ENCODE measurements around the gene KLHDC10. TPM values are rescaled to one million over a fixed set of nuclear protein-coding genes. Genes with fewer than 3 reads are reported as not detected.

KLHDC10 gene
- total RNA-seq, 1 donor, result 43.6 TPM

DNA sequence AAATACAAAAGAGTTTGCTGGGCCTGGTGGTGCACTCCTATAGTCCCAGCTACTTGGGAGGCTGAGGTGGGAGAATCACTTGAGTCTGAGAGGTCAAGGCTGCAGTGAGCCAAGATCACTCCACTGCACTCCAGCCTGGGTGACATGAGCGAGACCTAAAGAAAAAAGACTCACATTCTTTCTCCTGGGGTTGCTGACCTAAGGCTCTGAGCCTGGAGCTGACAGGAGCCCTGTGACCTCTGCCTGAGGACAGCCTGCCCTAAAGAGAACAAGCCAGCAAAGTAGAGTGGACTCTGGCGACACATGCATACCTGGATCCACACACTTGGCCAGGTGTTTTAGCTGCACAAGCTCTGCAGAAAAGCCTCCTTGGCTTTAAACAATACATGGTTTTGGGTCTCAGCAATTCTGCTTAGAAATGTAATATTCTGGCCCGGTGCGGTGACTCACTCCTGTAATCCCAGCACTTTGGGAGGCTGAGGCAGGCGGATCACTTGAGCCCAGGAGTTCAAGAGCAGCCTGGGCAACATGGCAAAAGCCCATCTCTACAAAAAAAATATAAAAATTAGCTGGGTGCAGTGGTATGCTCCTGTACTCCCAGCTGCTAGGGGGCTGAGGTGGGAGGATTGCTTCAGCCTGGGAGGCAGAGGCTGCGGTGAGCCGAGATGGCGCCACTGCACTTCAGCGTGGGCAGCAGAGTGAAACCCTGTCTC is 76.5 kb downstream of the KLHDC10 start:
- TF ChIP-seq, protein P1, sequence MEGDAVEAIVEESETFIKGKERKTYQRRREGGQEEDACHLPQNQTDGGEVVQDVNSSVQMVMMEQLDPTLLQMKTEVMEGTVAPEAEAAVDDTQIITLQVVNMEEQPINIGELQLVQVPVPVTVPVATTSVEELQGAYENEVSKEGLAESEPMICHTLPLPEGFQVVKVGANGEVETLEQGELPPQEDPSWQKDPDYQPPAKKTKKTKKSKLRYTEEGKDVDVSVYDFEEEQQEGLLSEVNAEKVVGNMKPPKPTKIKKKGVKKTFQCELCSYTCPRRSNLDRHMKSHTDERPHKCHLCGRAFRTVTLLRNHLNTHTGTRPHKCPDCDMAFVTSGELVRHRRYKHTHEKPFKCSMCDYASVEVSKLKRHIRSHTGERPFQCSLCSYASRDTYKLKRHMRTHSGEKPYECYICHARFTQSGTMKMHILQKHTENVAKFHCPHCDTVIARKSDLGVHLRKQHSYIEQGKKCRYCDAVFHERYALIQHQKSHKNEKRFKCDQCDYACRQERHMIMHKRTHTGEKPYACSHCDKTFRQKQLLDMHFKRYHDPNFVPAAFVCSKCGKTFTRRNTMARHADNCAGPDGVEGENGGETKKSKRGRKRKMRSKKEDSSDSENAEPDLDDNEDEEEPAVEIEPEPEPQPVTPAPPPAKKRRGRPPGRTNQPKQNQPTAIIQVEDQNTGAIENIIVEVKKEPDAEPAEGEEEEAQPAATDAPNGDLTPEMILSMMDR (IDR thresholded peaks at IDR 0.05; ENCODE audit: insufficient read depth, low read depth, low read length), result no peak
- no peak for DNase-seq (ENCODE audit: low read depth)
- H3K4me3 ChIP-seq (ENCODE audit: low read depth, low read length), result no peak overlapping the region

DNA sequence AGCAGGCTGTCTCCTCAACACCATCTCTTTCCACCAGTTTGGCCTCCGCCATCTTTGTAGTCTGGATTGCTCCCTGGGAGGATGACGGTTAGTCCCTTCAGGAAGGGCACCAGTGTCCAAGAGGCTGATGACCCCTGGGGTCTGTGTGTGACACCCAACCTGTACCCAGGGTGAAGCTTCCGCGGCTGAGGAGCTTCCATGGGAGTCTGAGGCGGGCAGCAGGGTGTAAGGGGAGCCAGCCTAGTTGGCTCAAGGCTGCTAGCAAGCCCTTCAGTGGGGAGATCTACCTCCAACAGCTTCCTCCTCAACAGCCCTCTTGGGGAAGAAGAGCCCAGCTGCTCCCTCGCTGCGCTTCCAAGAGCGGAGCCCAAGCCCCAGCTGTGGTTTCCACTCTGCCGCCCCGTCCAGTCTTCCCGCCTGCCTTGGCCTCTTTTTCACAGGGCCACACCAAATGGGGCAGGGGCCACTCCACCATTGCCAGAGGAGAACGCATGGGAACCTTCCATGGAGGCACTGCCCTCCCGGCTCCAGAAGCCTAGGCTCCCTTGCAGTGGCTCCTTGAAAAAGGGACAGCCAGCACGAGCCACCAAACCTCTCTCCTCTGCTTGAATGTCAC is 77.5 kb downstream of the KLHDC10 start:
- H3K4me3 ChIP-seq (ENCODE audit: low read depth, low read length), result no peak overlapping the region
- TF ChIP-seq, protein P1 (IDR thresholded peaks at IDR 0.05; ENCODE audit: insufficient read depth, low read depth, low read length), result no peak
- DNase-seq (ENCODE audit: low read depth), result no peak

DNA sequence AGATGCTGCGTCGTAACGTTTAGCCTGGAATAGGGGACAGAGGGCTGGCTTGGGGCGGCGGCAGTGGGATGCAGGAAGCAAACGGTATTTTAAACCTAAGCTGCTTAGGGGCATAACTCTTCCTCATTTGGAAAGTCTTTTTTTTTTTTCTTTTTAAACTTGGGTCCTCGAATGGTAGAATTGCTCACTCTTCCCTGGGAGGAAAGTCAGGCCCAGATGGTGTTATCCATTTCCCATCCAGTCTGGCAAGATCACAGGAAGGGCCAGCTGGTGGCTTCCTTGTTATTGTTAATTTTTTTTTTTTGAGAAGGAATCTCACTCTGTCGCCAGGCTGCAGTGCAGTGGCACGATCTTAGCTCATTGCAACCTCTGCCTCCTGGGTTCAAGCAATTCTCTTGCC is 78.2 kb downstream of the KLHDC10 start:
- TF ChIP-seq, protein P1 (IDR thresholded peaks at IDR 0.05; ENCODE audit: insufficient read depth, low read depth, low read length), result no peak
- H3K4me3 ChIP-seq (ENCODE audit: low read depth, low read length), result no peak overlapping the region
- DNase-seq (ENCODE audit: low read depth), result no peak

DNA sequence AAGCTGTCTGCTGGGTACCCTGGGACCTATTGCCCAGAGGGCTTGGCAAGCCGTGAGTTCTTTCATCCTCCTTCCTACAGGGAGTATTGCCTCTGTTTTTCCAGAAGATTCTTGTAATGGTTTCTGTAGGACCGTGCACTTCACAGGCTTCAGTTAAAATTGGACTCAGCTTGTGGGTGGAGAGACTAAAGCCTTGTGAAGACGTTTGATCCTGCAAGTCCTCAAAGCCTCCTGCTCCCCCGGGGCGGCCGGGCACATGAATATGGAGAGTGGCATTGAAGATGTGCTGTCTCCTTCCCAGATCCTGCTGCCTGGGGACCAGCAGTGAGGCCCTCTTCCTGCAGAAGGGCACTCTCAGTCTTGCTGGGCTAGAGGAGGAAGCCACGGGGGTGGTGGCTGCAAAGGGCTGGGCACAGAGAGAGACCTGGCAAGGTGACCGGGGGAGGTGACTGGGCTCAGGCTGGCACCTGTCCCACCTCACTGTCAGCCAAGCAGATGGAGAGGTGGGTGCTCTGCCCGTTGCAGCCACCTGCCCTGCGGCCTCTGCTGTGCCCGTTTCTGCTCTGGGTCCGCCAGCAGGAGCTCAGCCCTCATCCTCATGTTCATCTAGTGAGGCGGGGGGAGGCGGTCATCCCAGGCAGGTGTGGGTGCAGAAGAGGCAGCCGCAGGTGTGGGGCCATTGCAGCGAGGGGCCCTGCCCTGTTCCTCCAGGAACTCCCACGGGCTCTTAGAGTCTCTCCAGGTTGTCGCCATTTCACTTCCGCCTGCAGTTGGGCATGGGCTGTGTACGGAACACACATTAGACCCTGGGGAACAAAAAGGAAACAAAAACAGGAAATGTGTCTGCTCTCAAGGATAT is 79.2 kb downstream of the KLHDC10 start:
- TF ChIP-seq, protein P1 (IDR thresholded peaks at IDR 0.05; ENCODE audit: insufficient read depth, low read depth, low read length), result no peak
- H3K4me3 ChIP-seq (ENCODE audit: low read depth, low read length), result no peak overlapping the region
- no peak for DNase-seq (ENCODE audit: low read depth)

DNA sequence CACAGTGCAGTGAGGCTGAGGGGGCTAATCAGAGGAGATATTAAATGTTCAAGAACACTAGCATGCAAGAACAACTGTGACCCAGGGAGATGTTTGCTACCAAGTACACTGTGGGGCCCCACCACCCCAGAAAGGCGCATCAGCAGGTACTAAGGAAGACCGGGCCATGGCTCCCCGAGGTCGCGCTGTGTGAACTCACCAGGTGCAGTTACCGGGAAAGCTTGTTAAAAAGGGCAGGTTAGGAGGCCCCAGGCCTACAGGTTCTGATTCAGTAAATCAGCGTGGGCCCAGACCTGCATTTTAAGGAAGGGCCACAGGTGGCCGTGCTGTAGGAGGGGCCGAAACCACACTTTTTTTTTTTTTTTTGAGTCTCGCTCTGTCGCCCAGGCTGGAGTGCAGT is 80.3 kb downstream of the KLHDC10 start:
- no peak overlapping the region for H3K4me3 ChIP-seq (ENCODE audit: low read depth, low read length)
- TF ChIP-seq, protein P1 (IDR thresholded peaks at IDR 0.05; ENCODE audit: insufficient read depth, low read depth, low read length), result no peak
- DNase-seq (ENCODE audit: low read depth), result no peak

DNA sequence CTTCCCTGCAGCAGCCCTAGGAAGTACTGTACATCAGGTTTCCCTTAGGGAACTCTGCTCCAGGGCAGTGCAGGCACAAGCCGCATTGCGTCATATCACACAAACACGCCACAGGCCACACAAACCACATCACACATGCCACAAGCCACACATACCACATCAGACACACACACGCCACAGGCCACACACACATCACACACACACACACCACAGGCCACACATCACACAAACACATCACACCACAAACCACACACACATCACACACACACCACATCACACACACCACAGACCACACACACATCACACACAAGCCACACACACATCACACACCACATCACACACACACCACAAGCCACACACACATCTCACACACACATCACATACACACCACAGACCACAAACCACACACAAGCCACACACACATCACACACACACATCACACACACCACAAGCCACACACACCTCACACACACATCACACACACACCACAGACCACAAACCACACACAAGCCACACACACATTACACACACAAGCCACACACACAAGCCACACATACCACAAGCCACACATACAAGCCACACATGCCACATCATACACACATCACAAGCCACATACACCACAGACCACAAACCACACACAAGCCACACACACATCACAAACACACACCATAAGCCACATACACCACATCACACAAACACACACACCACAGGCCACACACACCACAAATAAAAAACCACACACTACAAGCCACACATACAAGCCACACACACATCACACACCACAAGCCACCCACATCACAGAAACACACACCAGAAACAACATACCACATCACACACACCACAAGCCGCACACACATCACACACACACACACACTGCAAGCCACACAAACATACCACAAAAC is 81.5 kb downstream of the KLHDC10 start:
- H3K4me3 ChIP-seq (ENCODE audit: low read depth, low read length), result no peak overlapping the region
- TF ChIP-seq, protein P1 (IDR thresholded peaks at IDR 0.05; ENCODE audit: insufficient read depth, low read depth, low read length), result no peak
- peak; percentile 42 for DNase-seq (ENCODE audit: low read depth)
